HG02642 (cell line): Measurements from ENCODE around the gene IQSEC2.

Source experiments
- ATAC-seq: cut with Tn5 transposase; IDR thresholded peaks from one replicate; pipeline ENCODE4 v1.9.1; 2021; ENCODE audit warnings: mild to moderate bottlenecking; ENCODE audit not compliant: unreplicated experiment, poor library complexity

IQSEC2 gene

DNA sequence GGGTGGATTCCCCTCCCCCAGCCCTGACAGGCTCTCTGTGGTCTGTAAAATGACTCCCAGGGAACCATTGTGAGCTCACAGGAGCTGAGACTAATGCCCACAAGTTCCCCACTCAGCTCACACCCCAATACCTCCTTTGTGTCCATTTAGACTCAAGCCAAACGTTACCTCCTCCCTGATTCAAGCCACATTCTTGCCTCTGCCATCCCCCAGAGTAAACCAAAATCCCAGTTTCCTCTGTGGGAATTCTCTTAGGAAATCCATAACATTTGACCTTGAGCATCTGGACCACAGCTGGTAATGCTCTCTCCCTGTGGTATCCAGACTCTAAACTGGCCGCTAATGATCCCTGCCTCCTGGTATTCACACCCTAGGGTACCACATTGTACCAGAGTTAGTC, 30.1 kb downstream of the IQSEC2 start:
- no peak for ATAC-seq

DNA sequence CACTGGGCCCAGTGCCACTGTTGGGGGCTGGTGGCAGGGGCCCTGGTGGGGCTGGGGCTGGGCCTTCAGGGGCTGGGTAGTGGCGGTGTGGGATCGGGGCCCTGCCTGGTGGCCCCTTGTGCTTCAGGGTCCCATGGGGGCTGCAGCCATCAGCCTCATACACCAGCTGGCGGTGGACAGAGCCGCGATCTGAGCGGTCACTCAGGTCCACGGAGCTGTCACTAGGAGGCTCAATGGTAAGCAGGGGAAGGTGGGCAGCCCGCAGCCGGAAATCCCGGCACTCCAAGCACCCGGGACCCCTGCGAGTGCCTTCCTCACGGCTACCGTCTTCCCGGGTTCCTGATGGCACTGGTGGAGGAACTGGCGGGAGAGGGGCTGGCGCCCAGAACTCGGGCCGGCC, 30.8 kb downstream of the IQSEC2 start:
- ATAC-seq: no peak

DNA sequence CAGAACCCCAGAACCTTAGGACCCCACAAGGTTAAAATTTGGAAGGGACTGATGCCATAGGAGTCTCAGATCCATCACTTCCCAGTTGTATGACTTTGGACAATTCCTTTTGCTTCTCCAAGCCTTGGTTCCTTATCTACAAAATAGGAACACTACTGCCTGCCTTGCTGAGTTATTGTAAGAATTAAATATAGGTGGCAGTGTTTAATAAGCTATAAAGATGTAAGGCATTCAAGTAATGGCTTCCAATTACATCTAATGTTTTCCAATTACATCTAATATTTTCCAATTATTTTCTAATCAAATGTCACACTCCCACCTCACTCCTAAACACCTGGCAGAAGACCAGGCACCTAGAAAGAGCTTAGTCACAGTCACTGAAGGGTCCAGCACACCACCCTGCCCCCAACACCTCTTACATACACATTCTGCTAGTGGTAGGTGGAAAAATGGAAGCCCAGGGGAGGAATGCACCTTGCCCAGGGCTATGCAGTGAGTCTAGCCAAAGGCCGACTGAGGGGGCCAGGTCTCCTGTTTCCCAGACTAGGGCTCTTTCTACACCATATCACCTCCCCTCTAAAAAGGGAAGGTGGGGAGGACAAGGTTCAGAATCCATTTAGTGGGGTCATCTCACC, 31.9 kb downstream of the IQSEC2 start:
- no peak for ATAC-seq

DNA sequence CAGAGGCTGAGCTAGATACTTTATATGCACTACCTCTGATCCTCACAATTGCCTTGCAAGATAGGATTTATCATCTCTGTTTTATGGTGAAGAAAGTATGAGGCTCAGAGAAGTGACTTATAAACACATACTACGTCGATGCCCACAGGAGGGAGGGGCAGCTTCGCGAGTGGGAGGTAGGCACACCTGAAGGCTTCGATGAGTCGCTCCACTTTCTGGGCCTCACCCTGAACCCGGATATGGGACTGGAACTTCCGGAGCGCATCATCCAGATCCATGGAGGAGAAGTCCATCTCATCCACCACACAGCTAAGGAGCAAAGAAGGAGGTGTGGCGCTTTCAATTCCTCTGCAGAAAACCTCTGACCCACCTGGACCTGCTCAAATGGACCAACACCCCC, 33.5 kb downstream of the IQSEC2 start:
- ATAC-seq: no peak

- no peak for ATAC-seq
These were observed 35.2 kb downstream of the IQSEC2 start for GRCh38 chrX:53246231-53246630.

- ATAC-seq: no peak
These were observed 36.8 kb downstream of the IQSEC2 start for GRCh38 chrX:53244610-53245009.

DNA sequence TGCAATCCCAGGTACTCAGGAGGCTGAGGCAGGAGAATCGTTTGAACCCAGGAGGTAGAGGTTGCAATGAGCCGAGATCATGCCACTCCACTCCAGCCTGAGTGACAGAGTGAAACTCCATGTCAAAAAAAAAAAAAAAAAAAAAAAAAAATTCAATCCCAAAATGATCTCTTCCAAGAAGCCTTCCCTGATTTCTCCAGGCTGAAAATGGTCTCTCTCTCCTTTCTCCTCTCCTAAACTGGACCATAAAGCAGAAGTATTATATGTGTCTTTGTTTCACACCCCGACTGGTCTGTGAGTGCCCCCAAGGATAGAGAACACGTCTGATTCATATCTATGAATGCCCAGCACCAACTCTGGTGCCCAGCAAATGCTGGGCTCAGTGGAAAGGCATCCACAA, 39.1 kb downstream of the IQSEC2 start:
- ATAC-seq: no peak

- ATAC-seq: no peak
These were observed 39.8 kb downstream of the IQSEC2 start for GRCh38 chrX:53241558-53241957.

- no peak for ATAC-seq
These were observed 41.9 kb downstream of the IQSEC2 start for GRCh38 chrX:53239474-53239873.

GRCh38 chrX:53237056-53237455, 44.3 kb downstream of the IQSEC2 start:
- ATAC-seq: no peak

DNA sequence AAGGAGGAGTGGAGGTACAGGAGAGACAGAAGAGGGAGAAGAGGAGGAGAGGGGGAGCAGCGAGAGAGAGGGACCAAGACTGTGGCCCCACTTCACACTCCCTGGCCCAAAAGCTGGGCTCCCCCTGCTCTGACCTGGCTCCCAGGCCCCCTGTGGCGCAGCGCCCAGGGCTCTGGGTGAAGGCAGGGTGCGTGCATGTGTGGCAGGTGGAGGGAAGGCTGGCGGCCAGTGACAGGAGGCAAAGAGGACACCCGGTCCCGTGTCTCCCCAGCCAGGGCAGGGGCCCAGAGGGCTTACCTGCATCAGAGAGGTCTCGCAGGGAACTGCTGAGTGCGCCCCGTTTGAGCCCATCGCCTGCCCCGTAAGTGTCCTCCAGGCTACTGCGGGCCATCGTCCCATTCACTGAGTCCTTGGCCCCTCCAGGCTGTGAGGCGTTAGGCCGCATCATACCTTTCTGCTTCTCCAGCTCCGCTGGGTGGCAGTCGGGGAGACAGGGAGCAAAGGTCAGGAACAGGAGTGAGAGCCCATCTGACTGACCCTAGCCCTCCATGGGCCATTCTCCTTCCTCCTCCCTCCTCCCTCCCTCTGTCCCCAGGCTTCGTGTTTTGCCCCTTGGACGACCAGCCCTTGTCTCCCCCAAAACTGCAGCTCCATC, 45.2 kb downstream of the IQSEC2 start:
- no peak for ATAC-seq

- ATAC-seq: no peak
These were observed 45.8 kb downstream of the IQSEC2 start for GRCh38 chrX:53235566-53235965.

DNA sequence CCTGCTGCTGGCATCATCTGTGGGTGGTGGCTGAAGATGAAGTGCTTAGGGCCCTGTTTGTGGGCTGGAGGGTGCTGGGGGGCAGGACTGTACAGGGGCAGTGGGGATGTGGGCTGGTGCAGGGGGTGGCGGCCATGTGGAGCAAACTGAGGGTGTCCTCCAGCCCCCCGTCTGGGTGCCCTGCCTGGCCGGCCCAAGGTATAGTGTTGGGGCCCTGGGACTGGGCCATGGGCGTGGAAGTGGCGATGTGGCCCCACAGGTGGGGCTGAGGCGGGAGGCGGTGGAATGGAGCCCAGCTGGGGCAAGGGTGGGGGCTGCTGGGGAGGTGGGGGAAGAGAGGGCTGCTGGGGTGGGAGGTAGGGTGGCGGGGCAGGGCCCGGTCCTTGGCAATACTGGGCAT, 46.9 kb downstream of the IQSEC2 start:
- no peak for ATAC-seq

- ATAC-seq: no peak
These were observed 47.8 kb downstream of the IQSEC2 start for GRCh38 chrX:53233536-53233935.

- ATAC-seq: no peak
These were observed 51.3 kb downstream of the IQSEC2 start for GRCh38 chrX:53230116-53230515.

GRCh38 chrX:53227224-53227765, 54.1 kb downstream of the IQSEC2 start:
- no peak for ATAC-seq

GRCh38 chrX:53224860-53225797, 56.3 kb downstream of the IQSEC2 start, which contains the start of gene KDM5C:
KDM5C (minus strand) TSS chrX:53225207; CDS start chrX:53224889, 318 bp downstream.
- peak; percentile 82 for ATAC-seq

DNA sequence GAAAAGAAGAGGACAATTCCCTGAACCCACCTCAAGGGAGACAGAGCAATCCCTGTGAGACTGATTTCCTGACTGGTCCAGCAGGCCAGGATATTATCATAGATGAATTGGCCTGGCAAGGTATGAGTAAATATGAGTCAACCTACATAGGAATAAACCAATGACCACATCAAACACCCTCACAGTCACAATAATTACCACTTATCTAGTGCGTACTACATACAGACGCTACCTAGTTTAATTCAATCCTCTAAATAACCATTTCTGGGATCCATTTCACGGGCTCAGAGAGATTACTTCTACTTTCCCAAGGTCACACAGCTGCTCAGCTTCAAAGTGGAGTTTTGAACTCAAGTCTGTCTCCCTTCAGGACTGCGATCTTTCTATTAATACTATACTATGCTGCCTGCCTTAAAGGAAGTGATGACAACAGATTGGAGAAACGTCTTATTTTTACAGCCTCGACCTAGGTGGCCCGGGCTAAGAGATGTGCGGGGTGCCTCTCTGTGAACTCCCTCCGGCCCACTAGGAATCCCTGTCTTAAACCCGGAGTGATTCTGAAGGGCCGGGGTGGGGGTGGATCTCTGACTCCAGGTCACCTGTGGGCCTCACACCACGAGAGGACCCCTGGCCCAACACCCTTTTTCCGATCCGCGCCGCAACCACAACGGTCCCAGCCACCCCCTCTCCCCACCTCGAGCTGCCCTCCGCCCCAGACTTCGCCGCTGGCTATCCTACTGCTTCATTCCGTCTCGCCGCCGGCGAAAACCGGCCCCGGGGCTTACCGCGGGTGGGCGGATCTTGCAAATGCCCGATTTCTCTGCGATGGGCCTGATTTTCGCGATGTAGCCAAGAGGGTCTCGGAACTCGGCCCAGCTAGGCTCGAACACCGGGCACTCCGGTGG, 57.2 kb downstream of the IQSEC2 start:
- peak; percentile 5 for ATAC-seq

GRCh38 chrX:53223068-53223693, 58.2 kb downstream of the IQSEC2 start:
- ATAC-seq: no peak
